Measurements from ENCODE around the gene C15orf61. TPM values are rescaled to one million over a fixed set of nuclear protein-coding genes. Genes with fewer than 3 reads are reported as not detected.
A peak's percentile ranks its signal among the peaks of the same experiment; 100 is the strongest.

The C15orf61 gene
- total and polyA plus RNA-seq, 3 experiments from 2014 or later, result 5.1 to 10.5 (median 5.7) TPM

GRCh38 chr15:67559576-67559975 lies 38.6 kb downstream of the C15orf61 start:
- Histone ChIP-seq H3K36me3 (ENCODE audit: insufficient read depth, low read length) (no peaks in the 10 kb centered on the region), H3K4me3 (ENCODE audit: low read length) (no peak overlapping the region), H3K27me3 (ENCODE audit: insufficient read depth, low read length, poor library complexity, severe bottlenecking) (no peaks in the 10 kb centered on the region), H3K9me3 (ENCODE audit: low read length) (no peaks in the 10 kb centered on the region), H3K27ac (ENCODE audit: low read depth, low read length) (no peak overlapping the region), H3K4me1 (ENCODE audit: insufficient read depth, low read length) (no peaks in the 10 kb centered on the region)
- Mint-ChIP-seq H3K27me3 (no peaks in the 10 kb centered on the region), H3K9me3 (peaks cover 0 to 2% (median 0%) of the 10 kb centered on the region in 5 donors), H3K4me3 (no peak overlapping the region), H3K27ac (no peak overlapping the region), H3K36me3 (peaks cover 27 to 61% (median 35%) of the 10 kb centered on the region in 3 donors), H3K4me1 (peaks cover 23 to 36% (median 30%) of the 10 kb centered on the region in 3 donors)
- ChIA-PET CTCF (no interaction called here), POLR2A (interaction anchor here (0.6 kb wide), 1 partner anchor 464 kb away, joined by 3 read pairs; no protein-coding TSS in a partner anchor)
- DNase-seq, result no peak

- H3K27ac Mint-ChIP-seq, result peak overlapping the region in 1 of 8 donors; percentile 24
- POLR2A ChIA-PET, result interaction anchor here (0.6 kb wide), 1 partner anchor 465 kb away, joined by 3 read pairs; no protein-coding TSS in a partner anchor
- peaks cover 0 to 2% (median 0%) of the 10 kb centered on the region in 5 donors for H3K9me3 Mint-ChIP-seq
- H3K36me3 ChIP-seq (ENCODE audit: insufficient read depth, low read length), result no peaks in the 10 kb centered on the region
- H3K4me1 Mint-ChIP-seq, result peaks cover 21 to 37% (median 29%) of the 10 kb centered on the region in 3 donors
- CTCF ChIA-PET, result no interaction called here
- H3K4me3 ChIP-seq (ENCODE audit: low read length), result no peak overlapping the region
- no peaks in the 10 kb centered on the region for H3K27me3 ChIP-seq (ENCODE audit: insufficient read depth, low read length, poor library complexity, severe bottlenecking)
- no peaks in the 10 kb centered on the region for H3K4me1 ChIP-seq (ENCODE audit: insufficient read depth, low read length)
- H3K9me3 ChIP-seq (ENCODE audit: low read length), result no peaks in the 10 kb centered on the region
- no peak for DNase-seq
- H3K27ac ChIP-seq (ENCODE audit: low read depth, low read length), result no peak overlapping the region
- no peaks in the 10 kb centered on the region for H3K27me3 Mint-ChIP-seq
- H3K36me3 Mint-ChIP-seq, result peaks cover 21 to 60% (median 31%) of the 10 kb centered on the region in 3 donors
- H3K4me3 Mint-ChIP-seq, result no peak overlapping the region
Measured at GRCh38 chr15:67560320-67560719, 39.4 kb downstream of the C15orf61 start.

GRCh38 chr15:67563092-67563491 lies 42.2 kb downstream of the C15orf61 start:
- no peak overlapping the region for H3K27ac ChIP-seq (ENCODE audit: low read depth, low read length)
- ChIA-PET POLR2A (no interaction called here), CTCF (no interaction called here)
- peaks cover 0 to 2% (median 0%) of the 10 kb centered on the region in 5 donors for H3K9me3 Mint-ChIP-seq
- H3K36me3 ChIP-seq (ENCODE audit: insufficient read depth, low read length), result no peaks in the 10 kb centered on the region
- H3K4me3 Mint-ChIP-seq, result no peak overlapping the region
- no peaks in the 10 kb centered on the region for H3K9me3 ChIP-seq (ENCODE audit: low read length)
- peaks cover 16 to 25% (median 20%) of the 10 kb centered on the region in 3 donors for H3K4me1 Mint-ChIP-seq
- no peak for DNase-seq
- no peaks in the 10 kb centered on the region for H3K27me3 ChIP-seq (ENCODE audit: insufficient read depth, low read length, poor library complexity, severe bottlenecking)
- no peaks in the 10 kb centered on the region for H3K4me1 ChIP-seq (ENCODE audit: insufficient read depth, low read length)
- H3K27me3 Mint-ChIP-seq, result no peaks in the 10 kb centered on the region
- peaks cover 17 to 52% (median 25%) of the 10 kb centered on the region in 3 donors for H3K36me3 Mint-ChIP-seq
- H3K4me3 ChIP-seq (ENCODE audit: low read length), result no peak overlapping the region
- peak overlapping the region in 1 of 8 donors; percentile 32 for H3K27ac Mint-ChIP-seq

GRCh38 chr15:67564021-67564967 lies 43.4 kb downstream of the C15orf61 start:
- H3K36me3 ChIP-seq (ENCODE audit: insufficient read depth, low read length), result no peaks in the 10 kb centered on the region
- H3K27ac ChIP-seq (ENCODE audit: low read depth, low read length), result no peak overlapping the region
- Mint-ChIP-seq H3K27ac (peak overlapping the region in 5 of 8 donors; percentile 5 to 61 (median 42)), H3K27me3 (no peaks in the 10 kb centered on the region), H3K9me3 (no peaks in the 10 kb centered on the region), H3K36me3 (peaks cover 12 to 50% (median 13%) of the 10 kb centered on the region in 3 donors), H3K4me1 (peaks cover 16 to 22% (median 22%) of the 10 kb centered on the region in 3 donors), H3K4me3 (no peak overlapping the region)
- POLR2A ChIA-PET, result no interaction called here
- no peaks in the 10 kb centered on the region for H3K27me3 ChIP-seq (ENCODE audit: insufficient read depth, low read length, poor library complexity, severe bottlenecking)
- CTCF ChIA-PET, result no interaction called here
- no peak for DNase-seq
- no peaks in the 10 kb centered on the region for H3K9me3 ChIP-seq (ENCODE audit: low read length)
- H3K4me3 ChIP-seq (ENCODE audit: low read length), result no peak overlapping the region
- no peaks in the 10 kb centered on the region for H3K4me1 ChIP-seq (ENCODE audit: insufficient read depth, low read length)

GRCh38 chr15:67564968-67565345 lies 44.0 kb downstream of the C15orf61 start:
- POLR2A ChIA-PET, result no interaction called here
- DNase-seq, result no peak
- H3K9me3 Mint-ChIP-seq, result no peaks in the 10 kb centered on the region

GRCh38 chr15:67569668-67570067 lies 48.7 kb downstream of the C15orf61 start:
- Mint-ChIP-seq H3K27me3 (no peaks in the 10 kb centered on the region), H3K36me3 (peaks cover 0 to 40% (median 13%) of the 10 kb centered on the region in 3 donors), H3K9me3 (no peaks in the 10 kb centered on the region), H3K4me3 (no peak overlapping the region), H3K4me1 (peaks cover 2 to 16% (median 5%) of the 10 kb centered on the region in 3 donors), H3K27ac (no peak overlapping the region)
- Histone ChIP-seq H3K4me1 (ENCODE audit: insufficient read depth, low read length) (no peaks in the 10 kb centered on the region), H3K4me3 (ENCODE audit: low read length) (no peak overlapping the region), H3K27ac (ENCODE audit: low read depth, low read length) (no peak overlapping the region), H3K9me3 (ENCODE audit: low read length) (no peaks in the 10 kb centered on the region), H3K36me3 (ENCODE audit: insufficient read depth, low read length) (no peaks in the 10 kb centered on the region), H3K27me3 (ENCODE audit: insufficient read depth, low read length, poor library complexity, severe bottlenecking) (no peaks in the 10 kb centered on the region)
- no peak for DNase-seq
- POLR2A ChIA-PET, result no interaction called here
- CTCF ChIA-PET, result no interaction called here

More at GRCh38 chr15:67564968-67565345, 44.0 kb downstream of the C15orf61 start:
- Histone ChIP-seq H3K27ac (ENCODE audit: low read depth, low read length) (no peak overlapping the region), H3K9me3 (ENCODE audit: low read length) (no peaks in the 10 kb centered on the region), H3K36me3 (ENCODE audit: insufficient read depth, low read length) (no peaks in the 10 kb centered on the region), H3K4me3 (ENCODE audit: low read length) (no peak overlapping the region), H3K4me1 (ENCODE audit: insufficient read depth, low read length) (no peaks in the 10 kb centered on the region), H3K27me3 (ENCODE audit: insufficient read depth, low read length, poor library complexity, severe bottlenecking) (no peaks in the 10 kb centered on the region)
- H3K27ac Mint-ChIP-seq, result peak overlapping the region in 1 of 8 donors; percentile 35
- H3K4me3 Mint-ChIP-seq, result no peak overlapping the region
- H3K36me3 Mint-ChIP-seq, result peaks cover 8 to 48% (median 12%) of the 10 kb centered on the region in 3 donors
- H3K27me3 Mint-ChIP-seq, result no peaks in the 10 kb centered on the region
- H3K4me1 Mint-ChIP-seq, result peaks cover 16 to 22% (median 19%) of the 10 kb centered on the region in 3 donors
- CTCF ChIA-PET, result no interaction called here

GRCh38 chr15:67570875-67571647 lies 50.1 kb downstream of the C15orf61 start:
- Histone ChIP-seq H3K27me3 (ENCODE audit: insufficient read depth, low read length, poor library complexity, severe bottlenecking) (no peaks in the 10 kb centered on the region), H3K4me3 (ENCODE audit: low read length) (no peak overlapping the region), H3K9me3 (ENCODE audit: low read length) (no peaks in the 10 kb centered on the region), H3K36me3 (ENCODE audit: insufficient read depth, low read length) (no peaks in the 10 kb centered on the region), H3K27ac (ENCODE audit: low read depth, low read length) (no peak overlapping the region), H3K4me1 (ENCODE audit: insufficient read depth, low read length) (no peaks in the 10 kb centered on the region)
- CTCF ChIA-PET, result no interaction called here
- Mint-ChIP-seq H3K9me3 (no peaks in the 10 kb centered on the region), H3K4me3 (no peak overlapping the region), H3K4me1 (peaks cover 0 to 11% (median 8%) of the 10 kb centered on the region in 3 donors), H3K27me3 (no peaks in the 10 kb centered on the region), H3K27ac (peak overlapping the region in 1 of 8 donors; percentile 34), H3K36me3 (peaks cover 0 to 38% (median 11%) of the 10 kb centered on the region in 3 donors)
- POLR2A ChIA-PET, result no interaction called here
- DNase-seq, result no peak
